ENCODE data around the gene CHPF.

The CHPF gene

DNA sequence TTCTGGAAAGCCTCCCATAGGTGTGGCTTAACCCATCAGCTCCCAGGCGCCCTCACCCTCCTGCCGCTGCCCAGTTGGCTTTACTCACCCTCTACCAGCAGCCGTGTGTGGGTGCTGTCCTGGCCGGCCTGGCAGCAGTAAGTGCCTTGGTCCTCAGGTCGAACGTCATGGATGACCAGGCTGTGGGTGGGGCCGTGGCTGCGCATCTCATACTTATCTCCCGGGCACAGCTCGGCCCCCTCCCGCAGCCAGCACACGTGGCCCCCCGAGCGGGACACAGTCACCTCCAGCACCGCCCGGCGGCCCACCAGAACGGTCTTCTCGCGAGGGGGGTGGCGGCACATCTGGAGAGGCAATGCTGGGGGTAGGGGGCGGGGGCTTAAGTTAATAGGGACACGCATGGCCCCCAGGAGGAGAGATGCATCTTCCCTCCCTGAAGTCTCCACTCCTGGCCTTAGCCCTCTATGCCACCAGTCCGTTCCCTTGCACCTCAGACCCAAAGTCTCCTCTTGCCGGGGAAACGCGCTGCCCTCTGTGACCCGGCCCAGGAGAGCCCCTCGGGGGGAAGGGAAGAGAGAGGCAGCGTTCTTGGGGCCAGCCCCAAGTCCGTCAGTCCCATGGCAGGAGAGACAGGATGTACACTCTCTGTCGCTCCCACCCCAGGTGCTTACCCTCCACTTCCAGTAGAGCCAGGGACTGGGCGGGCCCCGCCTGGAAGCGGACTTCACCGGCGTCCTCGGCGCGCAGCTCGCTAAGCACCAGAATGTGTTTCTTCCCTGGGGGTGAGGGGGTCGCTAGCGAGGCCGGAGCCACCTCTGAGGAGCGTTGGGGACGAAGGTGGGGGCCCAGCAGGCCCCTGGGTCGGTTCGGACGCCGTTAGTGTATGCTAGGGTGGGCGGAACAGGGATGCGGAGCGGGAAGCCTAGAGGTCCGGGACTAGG lies 8.1 kb upstream of the CHPF start:
- peak overlapping the region; percentile 96 for H3K9ac ChIP-seq (ENCODE audit: low read depth, low read length)
- H3K36me3 ChIP-seq (ENCODE audit: insufficient read depth, low read length), result no peaks in the 10 kb centered on the region
- no peaks in the 10 kb centered on the region for H3K9me3 ChIP-seq (ENCODE audit: control insufficient read depth, insufficient read depth, low read length)
- H3K4me1 ChIP-seq (ENCODE audit: insufficient read depth, low read length), result peaks cover 6% of the 10 kb centered on the region; the same call in 1 of the 2 replicates

DNA sequence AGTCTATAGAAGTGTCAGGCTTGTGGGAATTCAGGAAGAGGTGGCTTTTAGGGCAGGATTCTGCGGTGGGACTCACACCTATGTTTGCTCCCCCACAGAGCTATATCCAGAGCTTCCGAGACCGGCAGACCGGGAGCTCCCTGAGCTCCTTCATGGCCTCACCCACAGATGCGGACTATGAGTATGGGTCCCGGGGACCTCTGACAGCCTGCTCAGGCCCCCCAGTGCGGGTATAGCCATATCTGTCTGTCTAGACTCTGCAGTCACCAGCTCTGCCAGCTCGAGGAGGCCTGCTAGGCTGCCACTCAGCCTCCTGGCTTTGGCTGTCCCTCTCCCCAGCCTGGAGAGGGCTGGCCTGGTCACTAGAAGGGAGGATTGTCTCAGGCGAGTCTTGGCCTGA lies 6.0 kb upstream of the CHPF start:
- Histone ChIP-seq H3K9me3 (ENCODE audit: control insufficient read depth, insufficient read depth, low read length) (no peaks in the 10 kb centered on the region), H3K9ac (ENCODE audit: low read depth, low read length) (no peak overlapping the region), H3K36me3 (ENCODE audit: insufficient read depth, low read length) (no peaks in the 10 kb centered on the region), H3K4me1 (ENCODE audit: insufficient read depth, low read length) (peaks cover 6% of the 10 kb centered on the region; the same call in 1 of the 2 replicates)

DNA sequence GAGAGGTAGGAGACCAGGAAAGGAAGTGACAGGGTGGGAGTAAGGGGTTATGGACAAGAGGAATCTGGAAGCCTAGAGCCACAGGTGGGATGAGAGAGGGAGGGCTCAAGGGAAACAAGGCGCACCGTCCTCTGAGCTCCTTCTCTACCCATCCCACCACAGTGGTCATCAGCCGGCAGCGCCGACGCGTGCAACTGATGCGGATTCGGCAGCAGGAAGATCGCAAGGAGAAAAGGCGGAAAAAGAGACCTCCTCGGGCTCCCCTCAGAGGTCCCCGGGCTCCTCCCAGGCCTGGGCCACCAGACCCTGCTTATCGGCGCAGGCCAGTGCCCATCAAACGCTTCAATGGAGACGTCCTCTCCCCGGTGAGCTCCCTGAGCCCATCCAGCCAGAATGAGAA lies 5.4 kb upstream of the CHPF start:
- Histone ChIP-seq H3K9ac (ENCODE audit: low read depth, low read length) (no peak overlapping the region), H3K4me1 (ENCODE audit: insufficient read depth, low read length) (peaks cover 6% of the 10 kb centered on the region; the same call in 1 of the 2 replicates), H3K9me3 (ENCODE audit: control insufficient read depth, insufficient read depth, low read length) (no peaks in the 10 kb centered on the region), H3K36me3 (ENCODE audit: insufficient read depth, low read length) (no peaks in the 10 kb centered on the region)

DNA sequence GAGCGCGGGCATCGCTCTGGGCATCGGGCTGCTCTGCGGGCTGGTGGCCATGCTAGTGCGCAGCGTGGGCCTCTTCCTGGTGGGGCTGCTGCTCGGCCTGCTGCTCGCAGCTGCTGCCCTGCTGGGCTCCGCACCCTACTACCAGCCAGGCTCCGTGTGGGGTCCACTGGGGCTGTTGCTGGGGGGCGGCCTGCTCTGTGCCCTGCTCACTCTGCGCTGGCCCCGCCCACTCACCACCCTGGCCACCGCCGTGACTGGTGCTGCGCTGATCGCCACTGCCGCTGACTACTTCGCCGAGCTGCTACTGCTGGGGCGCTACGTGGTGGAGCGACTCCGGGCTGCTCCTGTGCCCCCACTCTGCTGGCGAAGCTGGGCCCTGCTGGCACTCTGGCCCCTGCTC lies 4.0 kb upstream of the CHPF start:
- Histone ChIP-seq H3K4me1 (ENCODE audit: insufficient read depth, low read length) (no peaks in the 10 kb centered on the region), H3K36me3 (ENCODE audit: insufficient read depth, low read length) (no peaks in the 10 kb centered on the region), H3K9ac (ENCODE audit: low read depth, low read length) (no peak overlapping the region), H3K9me3 (ENCODE audit: control insufficient read depth, insufficient read depth, low read length) (no peaks in the 10 kb centered on the region)

DNA sequence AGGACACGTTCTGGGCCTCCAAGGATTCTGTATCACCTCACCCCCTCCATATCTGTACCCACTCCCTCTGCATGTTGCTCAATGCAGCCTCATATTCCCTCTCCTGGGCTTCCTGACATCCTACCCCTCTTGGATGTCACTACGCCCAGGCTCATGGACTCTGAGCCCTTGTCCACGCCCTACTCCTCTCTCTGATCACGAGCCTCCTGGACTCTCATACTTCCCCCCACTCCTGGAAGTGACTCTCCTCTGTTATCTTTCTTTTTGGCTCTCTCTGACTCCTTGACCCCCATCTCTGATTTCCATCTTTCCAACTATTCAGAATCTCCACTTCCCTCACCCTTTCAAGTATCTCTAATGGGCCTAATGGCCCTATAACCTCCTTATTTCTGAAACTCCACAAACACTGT lies 2.3 kb upstream of the CHPF start:
- Histone ChIP-seq H3K36me3 (ENCODE audit: insufficient read depth, low read length) (peaks cover 4% of the 10 kb centered on the region), H3K4me1 (ENCODE audit: insufficient read depth, low read length) (peaks cover 4% of the 10 kb centered on the region; the same call in 1 of the 2 replicates), H3K9me3 (ENCODE audit: control insufficient read depth, insufficient read depth, low read length) (no peaks in the 10 kb centered on the region), H3K9ac (ENCODE audit: low read depth, low read length) (no peak overlapping the region)

DNA sequence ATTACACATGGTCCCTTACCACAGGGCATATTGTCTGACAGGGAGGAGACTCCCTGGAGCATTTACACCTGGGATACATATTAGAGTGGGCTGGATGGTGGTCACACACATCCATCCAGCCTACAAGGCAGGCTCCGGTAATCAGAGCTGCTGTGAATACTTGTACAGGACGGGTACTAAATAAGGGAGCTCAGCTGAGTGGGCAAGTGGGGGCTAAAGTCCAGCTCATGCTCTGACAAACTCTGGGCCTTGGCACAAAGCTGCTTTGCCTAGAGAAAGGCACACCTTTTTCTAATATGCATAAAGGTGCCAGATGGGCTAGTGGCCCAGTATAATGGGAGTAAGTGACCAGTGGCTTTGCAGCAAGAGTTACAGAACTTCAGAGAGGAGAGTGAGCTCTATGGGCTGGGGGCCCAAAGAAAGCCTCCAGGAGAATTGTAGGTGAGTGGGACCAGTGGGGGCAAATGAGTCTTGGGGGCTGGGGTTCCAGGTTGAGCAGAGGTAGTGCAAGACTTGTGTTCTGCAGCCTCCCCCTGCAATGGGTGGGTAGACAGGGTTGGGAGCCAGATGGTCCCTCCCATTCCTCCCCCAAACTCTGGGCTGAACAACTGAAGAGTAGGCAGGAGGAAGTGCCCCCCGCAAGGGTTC lies 1.8 kb upstream of the CHPF start:
- Histone ChIP-seq H3K4me1 (ENCODE audit: insufficient read depth, low read length) (peaks cover 4% of the 10 kb centered on the region; the same call in 1 of the 2 replicates), H3K9ac (ENCODE audit: low read depth, low read length) (no peak overlapping the region), H3K9me3 (ENCODE audit: control insufficient read depth, insufficient read depth, low read length) (no peaks in the 10 kb centered on the region), H3K36me3 (ENCODE audit: insufficient read depth, low read length) (peaks cover 9% of the 10 kb centered on the region)

DNA sequence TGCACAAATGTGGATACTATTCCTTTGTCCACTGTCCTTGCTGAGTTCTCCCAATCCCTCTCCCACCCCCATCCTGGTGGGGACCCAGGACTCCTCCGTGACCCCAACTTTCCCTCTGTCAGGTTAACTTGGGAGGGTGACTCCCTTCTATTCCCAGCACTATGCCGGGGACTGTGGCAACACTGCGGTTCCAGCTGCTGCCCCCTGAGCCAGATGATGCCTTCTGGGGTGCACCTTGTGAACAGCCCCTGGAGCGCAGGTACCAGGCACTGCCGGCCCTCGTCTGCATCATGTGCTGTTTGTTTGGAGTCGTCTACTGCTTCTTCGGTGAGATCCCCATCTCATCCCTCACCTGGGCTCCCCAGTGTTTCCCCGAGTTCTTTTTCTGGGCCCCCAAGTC lies 958 bp upstream of the CHPF start:
- Histone ChIP-seq H3K4me1 (ENCODE audit: insufficient read depth, low read length) (peaks cover 4% of the 10 kb centered on the region; the same call in 1 of the 2 replicates), H3K36me3 (ENCODE audit: insufficient read depth, low read length) (peaks cover 9% of the 10 kb centered on the region), H3K9me3 (ENCODE audit: control insufficient read depth, insufficient read depth, low read length) (no peaks in the 10 kb centered on the region), H3K9ac (ENCODE audit: low read depth, low read length) (peak overlapping the region; percentile 66; the same call in 1 of the 2 replicates)

DNA sequence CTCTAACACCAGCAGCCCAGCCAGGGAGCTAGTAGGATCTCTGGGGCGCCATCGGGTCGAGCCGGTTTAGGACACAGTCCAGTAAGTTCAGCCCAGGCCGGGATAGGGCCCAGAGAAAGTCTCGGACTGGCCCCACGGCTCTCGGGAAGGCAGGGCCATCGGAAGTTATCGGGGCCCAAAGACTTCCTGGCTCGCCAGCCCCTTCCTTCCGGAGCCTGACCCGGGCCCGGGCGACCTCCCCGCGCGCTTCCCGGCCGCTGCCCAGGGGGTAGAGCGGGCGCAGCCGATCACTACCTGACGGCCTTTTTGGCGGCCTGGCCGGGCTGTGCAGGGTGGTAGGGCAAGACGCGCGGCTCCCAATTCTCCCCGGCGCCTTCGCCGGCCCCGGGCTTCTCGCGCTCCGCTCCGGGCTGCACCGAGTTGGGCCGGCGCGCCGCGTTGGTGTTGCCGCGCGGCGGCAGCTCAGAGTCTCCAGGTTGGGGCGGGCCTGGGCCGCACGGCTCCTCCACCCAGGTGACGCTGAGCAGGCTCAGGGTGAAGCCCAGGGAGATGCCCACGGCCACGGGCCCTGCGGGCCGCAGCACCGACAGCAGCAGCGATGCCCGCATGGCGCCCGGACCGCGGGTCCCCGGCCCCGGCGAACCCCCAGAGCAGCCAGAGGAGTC lies 546 bp downstream of the CHPF start:
- peak overlapping the region; percentile 66 for H3K9ac ChIP-seq (ENCODE audit: low read depth, low read length)
- peaks cover 9% of the 10 kb centered on the region for H3K36me3 ChIP-seq (ENCODE audit: insufficient read depth, low read length)
- H3K4me1 ChIP-seq (ENCODE audit: insufficient read depth, low read length), result peaks cover 12% of the 10 kb centered on the region; the same call in 1 of the 2 replicates
- H3K9me3 ChIP-seq (ENCODE audit: control insufficient read depth, insufficient read depth, low read length), result no peaks in the 10 kb centered on the region

DNA sequence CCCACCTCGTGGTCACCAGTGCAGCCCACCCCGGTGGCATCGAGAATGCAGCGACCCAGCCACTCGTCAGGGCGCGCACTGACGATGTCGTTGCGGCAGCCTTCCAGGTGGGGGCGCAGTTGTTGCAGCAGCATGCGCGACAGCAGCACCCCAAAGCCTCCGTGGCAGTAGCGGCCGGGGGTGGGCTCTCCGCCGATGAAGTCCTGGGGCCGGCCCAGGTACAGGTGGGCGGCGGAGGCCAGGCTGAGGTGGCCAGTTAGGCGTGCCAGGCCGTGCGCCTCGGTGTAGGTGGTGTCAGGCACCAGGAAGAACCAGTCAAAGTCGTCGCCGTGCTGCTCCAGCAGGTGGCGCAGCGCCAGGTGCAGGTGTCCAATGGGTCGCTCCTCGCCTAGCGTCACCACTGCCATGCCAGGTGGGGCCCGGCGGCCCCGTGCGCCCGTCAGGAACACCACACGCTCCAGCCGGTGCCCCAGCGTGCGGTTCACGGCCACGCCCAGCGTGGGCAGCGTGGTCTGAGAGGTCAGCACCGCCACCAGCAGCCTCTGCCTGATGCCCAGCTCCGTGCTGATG lies 1.9 kb downstream of the CHPF start:
- peaks cover 9% of the 10 kb centered on the region for H3K36me3 ChIP-seq (ENCODE audit: insufficient read depth, low read length)

DNA sequence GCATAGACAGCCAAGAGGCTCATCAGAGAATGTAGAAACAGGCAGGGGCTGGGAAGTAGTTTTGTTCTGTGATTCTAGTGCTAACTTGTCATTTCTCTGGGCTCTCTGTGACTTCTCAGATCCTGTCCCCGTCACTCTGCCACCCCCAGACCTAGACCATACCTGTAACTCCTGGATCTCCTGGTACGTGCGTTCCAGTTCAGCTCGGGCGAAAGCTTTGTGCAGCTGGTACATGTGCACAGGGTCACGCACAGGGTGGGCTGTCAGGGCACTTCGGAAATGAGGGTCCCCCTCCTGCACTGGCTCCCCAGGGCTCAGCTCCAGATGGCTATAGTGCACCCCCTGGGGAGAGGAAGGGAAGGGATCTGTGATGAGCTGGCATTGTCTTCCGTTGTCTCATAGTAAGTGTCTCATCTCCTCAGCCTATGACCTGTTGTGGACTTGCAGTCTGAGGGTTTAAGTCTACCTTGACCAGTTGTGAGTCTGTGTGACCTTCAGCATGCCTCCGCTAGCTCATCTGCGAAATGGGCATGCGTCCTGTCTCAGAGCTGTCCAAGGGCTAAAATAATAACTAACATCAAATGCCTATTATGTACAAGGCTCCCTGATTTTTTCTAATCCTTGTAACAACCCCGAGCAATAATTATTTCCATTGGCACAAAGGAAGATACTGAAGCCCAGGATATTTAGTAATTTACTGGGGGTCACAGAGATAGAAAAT lies 2.7 kb downstream of the CHPF start:
- Histone ChIP-seq H3K4me1 (ENCODE audit: insufficient read depth, low read length) (peaks cover 23% of the 10 kb centered on the region), H3K9ac (ENCODE audit: low read depth, low read length) (no peak overlapping the region), H3K9me3 (ENCODE audit: control insufficient read depth, insufficient read depth, low read length) (no peaks in the 10 kb centered on the region), H3K36me3 (ENCODE audit: insufficient read depth, low read length) (peaks cover 9% of the 10 kb centered on the region)

More for the DNA sequence above, 1.9 kb downstream of the CHPF start:
- Histone ChIP-seq H3K9ac (ENCODE audit: low read depth, low read length) (peak overlapping the region; percentile 66; the same call in 1 of the 2 replicates), H3K9me3 (ENCODE audit: control insufficient read depth, insufficient read depth, low read length) (no peaks in the 10 kb centered on the region), H3K4me1 (ENCODE audit: insufficient read depth, low read length) (peaks cover 23% of the 10 kb centered on the region)

DNA sequence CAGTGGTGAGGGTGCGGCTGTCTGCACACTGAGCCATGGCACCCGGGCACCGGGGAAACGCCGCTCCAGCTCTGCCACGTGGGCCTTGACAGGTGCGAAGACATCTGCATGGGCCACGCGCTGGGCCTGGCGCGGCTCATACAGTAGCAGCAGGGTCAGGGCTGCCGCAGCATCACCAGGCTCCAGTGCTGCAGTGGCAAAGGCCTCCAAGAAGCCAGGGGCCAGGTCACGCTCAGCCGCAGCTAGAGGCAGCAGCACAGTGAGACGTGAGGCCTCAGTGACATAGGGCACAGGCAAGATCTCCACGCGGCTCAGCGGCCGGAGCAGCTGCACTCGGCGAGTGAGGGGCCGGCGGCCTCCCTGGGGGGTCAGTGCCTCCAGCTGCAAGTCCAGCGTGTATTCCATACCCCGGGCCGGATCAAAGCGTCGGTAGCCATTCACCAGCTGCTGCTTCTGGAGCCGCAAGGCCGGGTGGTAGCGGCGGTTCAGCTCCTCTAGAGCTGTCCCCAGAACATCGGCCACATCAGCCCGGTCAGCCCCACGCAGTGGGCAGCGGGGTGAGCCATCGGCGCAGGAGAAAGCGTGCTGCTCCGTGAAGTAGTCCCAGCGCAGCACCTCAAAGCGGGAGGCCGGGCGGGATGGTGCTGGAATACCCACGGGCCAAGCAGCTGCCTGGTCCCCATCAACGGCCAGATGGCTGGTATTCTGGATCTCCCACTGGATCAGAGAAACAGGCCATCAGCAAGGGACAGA lies 3.5 kb downstream of the CHPF start:
- Histone ChIP-seq H3K9ac (ENCODE audit: low read depth, low read length) (no peak overlapping the region), H3K9me3 (ENCODE audit: control insufficient read depth, insufficient read depth, low read length) (no peaks in the 10 kb centered on the region), H3K36me3 (ENCODE audit: insufficient read depth, low read length) (peaks cover 9% of the 10 kb centered on the region), H3K4me1 (ENCODE audit: insufficient read depth, low read length) (peaks cover 23% of the 10 kb centered on the region)

DNA sequence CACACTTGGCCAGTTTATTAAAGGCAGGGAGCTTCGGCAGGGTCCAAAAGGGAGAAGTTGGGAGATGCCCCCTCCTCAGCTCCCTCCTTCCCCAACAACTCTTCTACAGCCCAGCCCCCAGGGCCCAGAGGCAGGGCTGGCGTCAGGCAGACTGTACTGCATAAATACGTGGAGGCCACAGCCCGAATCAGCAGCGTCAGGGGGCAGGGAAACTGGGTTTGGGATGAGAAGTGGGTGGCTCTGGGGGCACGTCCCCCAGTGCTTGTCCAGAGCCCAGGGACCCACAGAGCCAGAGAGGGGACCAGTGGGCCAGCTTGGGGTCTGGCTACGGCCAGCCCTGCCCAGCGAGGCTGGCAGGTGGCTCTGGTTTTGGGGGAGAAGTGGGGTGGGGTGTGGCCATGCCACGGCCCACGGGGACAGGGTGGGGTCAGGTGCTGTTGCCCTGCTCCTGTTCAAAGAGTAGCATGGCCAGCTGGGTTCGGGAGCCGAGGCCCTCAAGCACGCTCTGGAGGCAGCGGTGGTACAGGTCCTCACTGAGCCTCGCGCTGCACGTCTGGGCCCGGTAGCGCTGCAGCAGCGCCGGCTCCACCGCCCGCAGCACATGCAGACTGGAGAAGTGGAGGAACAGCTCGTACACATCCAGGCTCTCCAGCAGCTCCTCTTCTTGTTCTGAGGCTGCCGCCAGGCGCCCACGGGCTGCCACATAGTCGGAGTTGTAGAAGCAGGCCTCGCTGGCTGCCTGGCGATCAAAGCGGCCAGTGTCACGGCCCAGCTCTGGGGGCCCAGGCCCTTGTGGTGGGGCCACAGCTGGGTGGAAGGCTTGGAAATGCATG lies 4.4 kb downstream of the CHPF start:
- peaks cover 9% of the 10 kb centered on the region for H3K36me3 ChIP-seq (ENCODE audit: insufficient read depth, low read length)
- no peak overlapping the region for H3K9ac ChIP-seq (ENCODE audit: low read depth, low read length)
- H3K9me3 ChIP-seq (ENCODE audit: control insufficient read depth, insufficient read depth, low read length), result no peaks in the 10 kb centered on the region
- H3K4me1 ChIP-seq (ENCODE audit: insufficient read depth, low read length), result peaks cover 23% of the 10 kb centered on the region

Data from ES-I3 (cell line).